ENCODE data around the gene COL8A1. TPM values are rescaled to one million over a fixed set of nuclear protein-coding genes. Genes with fewer than 3 reads are reported as not detected.

Gene COL8A1
- total RNA-seq, 2 donors from 2014 or later = 8.0 to 8.1 TPM

GRCh38 chr3:99768808-99769501 lies 130.6 kb downstream of the COL8A1 start:
- Histone ChIP-seq H3K36me3 (no peaks in the 10 kb centered on the region), H3K27me3 (replicated peaks; ENCODE audit: insufficient read depth) (no peaks in the 10 kb centered on the region), H3K4me3 (no peak overlapping the region), H3K9me3 (no peaks in the 10 kb centered on the region), H3K27ac (no peak overlapping the region), H3K4me1 (replicated peaks) (no peaks in the 10 kb centered on the region)
- no peak for DNase-seq (ENCODE audit: low spot score)
- 84% methylated on average over 2 of the region's 2 CpGs for WGBS
- no peak for TF ChIP-seq POLR2AphosphoS5 (IDR thresholded peaks at IDR 0.05)
- TF ChIP-seq, protein P1, sequence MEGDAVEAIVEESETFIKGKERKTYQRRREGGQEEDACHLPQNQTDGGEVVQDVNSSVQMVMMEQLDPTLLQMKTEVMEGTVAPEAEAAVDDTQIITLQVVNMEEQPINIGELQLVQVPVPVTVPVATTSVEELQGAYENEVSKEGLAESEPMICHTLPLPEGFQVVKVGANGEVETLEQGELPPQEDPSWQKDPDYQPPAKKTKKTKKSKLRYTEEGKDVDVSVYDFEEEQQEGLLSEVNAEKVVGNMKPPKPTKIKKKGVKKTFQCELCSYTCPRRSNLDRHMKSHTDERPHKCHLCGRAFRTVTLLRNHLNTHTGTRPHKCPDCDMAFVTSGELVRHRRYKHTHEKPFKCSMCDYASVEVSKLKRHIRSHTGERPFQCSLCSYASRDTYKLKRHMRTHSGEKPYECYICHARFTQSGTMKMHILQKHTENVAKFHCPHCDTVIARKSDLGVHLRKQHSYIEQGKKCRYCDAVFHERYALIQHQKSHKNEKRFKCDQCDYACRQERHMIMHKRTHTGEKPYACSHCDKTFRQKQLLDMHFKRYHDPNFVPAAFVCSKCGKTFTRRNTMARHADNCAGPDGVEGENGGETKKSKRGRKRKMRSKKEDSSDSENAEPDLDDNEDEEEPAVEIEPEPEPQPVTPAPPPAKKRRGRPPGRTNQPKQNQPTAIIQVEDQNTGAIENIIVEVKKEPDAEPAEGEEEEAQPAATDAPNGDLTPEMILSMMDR (IDR thresholded peaks at IDR 0.05) = no peak
- no peak for TF ChIP-seq POLR2A (IDR thresholded peaks at IDR 0.05)
- intact Hi-C loops (cut with DNase I) = loop anchor here (10.0 kb wide), 1 partner anchor 594 kb away; no protein-coding TSS in a partner anchor

GRCh38 chr3:99772171-99772570 lies 133.8 kb downstream of the COL8A1 start:
- Histone ChIP-seq H3K4me1 (replicated peaks) (no peaks in the 10 kb centered on the region), H3K27ac (no peak overlapping the region), H3K4me3 (no peak overlapping the region), H3K9me3 (no peaks in the 10 kb centered on the region), H3K27me3 (replicated peaks; ENCODE audit: insufficient read depth) (no peaks in the 10 kb centered on the region), H3K36me3 (no peaks in the 10 kb centered on the region)
- WGBS = 95% methylated on average over 3 of the region's 3 CpGs
- no peak for TF ChIP-seq POLR2A (IDR thresholded peaks at IDR 0.05)
- TF ChIP-seq, protein P1 (IDR thresholded peaks at IDR 0.05) = no peak
- TF ChIP-seq POLR2AphosphoS5 (IDR thresholded peaks at IDR 0.05) = no peak
- intact Hi-C loops (cut with DNase I) = no loop called here
- no peak for DNase-seq (ENCODE audit: low spot score)

DNA sequence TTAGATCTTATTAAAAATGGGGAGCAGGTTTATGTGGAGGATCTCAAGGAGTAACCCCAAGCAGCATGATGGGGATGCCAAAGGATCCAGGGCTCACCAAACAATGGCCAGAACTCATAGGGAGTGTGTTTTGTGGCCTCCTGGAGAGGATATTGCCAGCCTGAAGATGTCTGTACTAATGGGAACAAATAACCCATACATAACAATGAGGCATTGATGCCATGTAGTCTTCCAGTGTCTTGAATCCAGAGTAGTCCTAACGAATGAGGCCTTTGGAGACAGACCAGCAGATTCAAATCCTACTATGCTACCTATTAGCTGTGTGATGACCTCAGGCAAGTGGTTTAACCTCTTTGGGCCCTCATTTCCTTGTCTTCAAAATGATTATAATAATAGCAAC lies 134.3 kb downstream of the COL8A1 start:
- intact Hi-C loops (cut with DNase I) = no loop called here
- TF ChIP-seq, protein P1 (IDR thresholded peaks at IDR 0.05) = no peak
- TF ChIP-seq POLR2AphosphoS5 (IDR thresholded peaks at IDR 0.05) (no peak), POLR2A (IDR thresholded peaks at IDR 0.05) (no peak)
- no peaks in the 10 kb centered on the region for H3K9me3 ChIP-seq
- H3K27ac ChIP-seq = no peak overlapping the region
- no peaks in the 10 kb centered on the region for H3K27me3 ChIP-seq (replicated peaks; ENCODE audit: insufficient read depth)
- H3K36me3 ChIP-seq = no peaks in the 10 kb centered on the region
- DNase-seq (ENCODE audit: low spot score) = no peak
- no peak overlapping the region for H3K4me3 ChIP-seq
- WGBS = 90% methylated on average over 1 of the region's 1 CpG
- H3K4me1 ChIP-seq (replicated peaks) = no peaks in the 10 kb centered on the region

- 37% methylated on average over 2 of the region's 2 CpGs for WGBS
- H3K27me3 ChIP-seq (replicated peaks; ENCODE audit: insufficient read depth) = no peaks in the 10 kb centered on the region
- no peak for TF ChIP-seq POLR2AphosphoS5 (IDR thresholded peaks at IDR 0.05)
- TF ChIP-seq POLR2A (IDR thresholded peaks at IDR 0.05) = no peak
- TF ChIP-seq, protein P1 (IDR thresholded peaks at IDR 0.05) = no peak
- H3K27ac ChIP-seq = no peak overlapping the region
- intact Hi-C loops (cut with DNase I) = no loop called here
- no peaks in the 10 kb centered on the region for H3K36me3 ChIP-seq
- H3K4me1 ChIP-seq (replicated peaks) = no peaks in the 10 kb centered on the region
- no peak for DNase-seq (ENCODE audit: low spot score)
- no peaks in the 10 kb centered on the region for H3K9me3 ChIP-seq
- H3K4me3 ChIP-seq = no peak overlapping the region
Measured at GRCh38 chr3:99774467-99774866, 136.1 kb downstream of the COL8A1 start.

All from prostate gland (tissue), 2 donors.